Loucy (cell line): ENCODE data around the gene SYCP3.
"Not testable (repeated sequence)": the region's sequence is repeated elsewhere in the genome, so short reads cannot be mapped to it uniquely, and the experiment has no call there.

Experiments
- CTCF ChIP-seq: fragments of 200-600 bp; sonication (generic); conservative IDR thresholded peaks from 2 replicates; pipeline ENCODE4 v1.5.1; 2014; ENCODE audit warnings: mild to moderate bottlenecking, antibody characterized with exemption, low read length
- EZH2phosphoT487 ChIP-seq: fragments of 200-600 bp; IDR thresholded peaks from 2 replicates; pipeline ENCODE4 v1.6.1; 2018; ENCODE audit warnings: antibody characterized with exemption, mild to moderate bottlenecking, moderate library complexity, borderline replicate concordance

GRCh38 chr12:101734482-101734881 is 4.8 kb downstream of the SYCP3 start:
- not testable (repeated sequence) for TF ChIP-seq CTCF, EZH2phosphoT487
